IPS DF 4.7 (cell line): ENCODE results near the gene SFT2D1.

Experiments used
- DNase-seq: peaks from one replicate; pipeline ENCODE4 v3.0.0-alpha.2; 2013; ENCODE audit warnings: low spot score; ENCODE audit errors: extremely low read depth

The SFT2D1 gene

GRCh38 chr6:166334878-166335277 is 7.5 kb downstream of the SFT2D1 start:
- DNase-seq = no peak

GRCh38 chr6:166333172-166333995 is 9.0 kb downstream of the SFT2D1 start:
- DNase-seq = no peak

GRCh38 chr6:166331503-166332415 is 10.6 kb downstream of the SFT2D1 start:
- DNase-seq = no peak

- peak; percentile 64 for DNase-seq
Measured at GRCh38 chr6:166330612-166331011, 11.7 kb downstream of the SFT2D1 start.

- no peak for DNase-seq
Measured at GRCh38 chr6:166325383-166326042, 16.8 kb downstream of the SFT2D1 start.

GRCh38 chr6:166323395-166323794 is 18.9 kb downstream of the SFT2D1 start:
- DNase-seq = no peak

- no peak for DNase-seq
Measured at GRCh38 chr6:166318649-166319600, 23.4 kb downstream of the SFT2D1 start.

- DNase-seq = no peak
Measured at GRCh38 chr6:166318227-166318626, 24.1 kb downstream of the SFT2D1 start.

- no peak for DNase-seq
Measured at GRCh38 chr6:166317261-166318212, 24.8 kb downstream of the SFT2D1 start.

- DNase-seq = no peak
Measured at GRCh38 chr6:166315436-166315835, 26.9 kb downstream of the SFT2D1 start.

- DNase-seq = no peak
Measured at GRCh38 chr6:166314454-166314853, 27.9 kb downstream of the SFT2D1 start.

- DNase-seq = no peak
Measured at GRCh38 chr6:166313255-166314070, 28.9 kb downstream of the SFT2D1 start.

GRCh38 chr6:166312832-166313231 is 29.5 kb downstream of the SFT2D1 start:
- DNase-seq = no peak

GRCh38 chr6:166310634-166311033 is 31.7 kb downstream of the SFT2D1 start:
- no peak for DNase-seq

- DNase-seq = no peak
Measured at GRCh38 chr6:166309977-166310376, 32.4 kb downstream of the SFT2D1 start.

GRCh38 chr6:166308769-166309589 is 33.4 kb downstream of the SFT2D1 start:
- DNase-seq = no peak

- no peak for DNase-seq
Measured at GRCh38 chr6:166308033-166308768, 34.1 kb downstream of the SFT2D1 start, which contains the start of gene PRR18. TSS of gene PRR18 (minus strand) at chr6:166308392. CDS start at chr6:166308142, 250 bp downstream.
